ENCODE results near the gene DCK. TPM values are rescaled to one million over a fixed set of nuclear protein-coding genes. Genes with fewer than 3 reads are reported as not detected.
"Not testable (repeated sequence)": the region's sequence is repeated elsewhere in the genome, so short reads cannot be mapped to it uniquely, and the experiment has no call there.

The DCK gene
- total RNA-seq, 4 donors from 2014 or later, result 21.1 to 30.4 (median 24.9) TPM

GRCh38 chr4:71020611-71021010, 27.2 kb downstream of the DCK start:
- TF ChIP-seq POLR2A (IDR thresholded peaks at IDR 0.05) (no peak), CTCF (IDR thresholded peaks at IDR 0.05) (no peak)
- H3K4me3 ChIP-seq (ENCODE audit: low read depth, poor library complexity, severe bottlenecking), result no peak overlapping the region
- no peak for DNase-seq (ENCODE audit: low spot score in 2 of 2)
- intact Hi-C loops (cut with DNase I; ENCODE audit: low total_unique reads), result no loop called here
- 61 to 72% methylated on average over 1 of the region's 1 CpG for WGBS, 2 donors

- intact Hi-C loops (cut with DNase I; ENCODE audit: low total_unique reads), result no loop called here
- no peak for DNase-seq (ENCODE audit: low spot score in 2 of 2)
- 87 to 88% methylated on average over 3 of the region's 3 CpGs for WGBS, 2 donors
- no peak for TF ChIP-seq POLR2A (IDR thresholded peaks at IDR 0.05)
- H3K4me3 ChIP-seq (ENCODE audit: low read depth, poor library complexity, severe bottlenecking), result no peak overlapping the region
Measured at GRCh38 chr4:71025654-71026053, 32.2 kb downstream of the DCK start.

- intact Hi-C loops (cut with DNase I; ENCODE audit: low total_unique reads), result no loop called here
- TF ChIP-seq CTCF (IDR thresholded peaks at IDR 0.05) (no peak), POLR2A (IDR thresholded peaks at IDR 0.05) (no peak)
- H3K4me3 ChIP-seq (ENCODE audit: low read depth, poor library complexity, severe bottlenecking), result no peak overlapping the region
- DNase-seq (ENCODE audit: low spot score in 2 of 2), result no peak
- WGBS, 2 donors, result 53 to 61% methylated on average over 2 of the region's 2 CpGs
Measured at GRCh38 chr4:71026086-71026485, 32.6 kb downstream of the DCK start.

- TF ChIP-seq CTCF (IDR thresholded peaks at IDR 0.05) (no peak), POLR2A (IDR thresholded peaks at IDR 0.05) (no peak)
- WGBS, 2 donors, result 98% methylated on average over 1 of the region's 1 CpG
- intact Hi-C loops (cut with DNase I; ENCODE audit: low total_unique reads), result no loop called here
- DNase-seq (ENCODE audit: low spot score in 2 of 2), result no peak
- no peak overlapping the region for H3K4me3 ChIP-seq (ENCODE audit: low read depth, poor library complexity, severe bottlenecking)
Measured at GRCh38 chr4:71027611-71028010, 34.2 kb downstream of the DCK start.

GRCh38 chr4:71029504-71029903, 36.1 kb downstream of the DCK start:
- TF ChIP-seq POLR2A (IDR thresholded peaks at IDR 0.05) (no peak), CTCF (IDR thresholded peaks at IDR 0.05) (no peak)
- no peak for DNase-seq (ENCODE audit: low spot score in 2 of 2)
- WGBS, 2 donors, result 58 to 62% methylated on average over 1 of the region's 1 CpG
- H3K4me3 ChIP-seq (ENCODE audit: low read depth, poor library complexity, severe bottlenecking), result no peak overlapping the region
- intact Hi-C loops (cut with DNase I; ENCODE audit: low total_unique reads), result no loop called here

GRCh38 chr4:71032106-71032505, 38.7 kb downstream of the DCK start:
- H3K4me3 ChIP-seq (ENCODE audit: low read depth, poor library complexity, severe bottlenecking); DNase-seq (ENCODE audit: low spot score in 2 of 2); intact Hi-C loops (cut with DNase I; ENCODE audit: low total_unique reads): not testable (repeated sequence)
- 94 to 97% methylated on average over 9 of the region's 10 CpGs for WGBS, 2 donors

- no peak overlapping the region for H3K4me3 ChIP-seq (ENCODE audit: low read depth, poor library complexity, severe bottlenecking)
- no peak for DNase-seq (ENCODE audit: low spot score in 2 of 2)
- TF ChIP-seq CTCF (IDR thresholded peaks at IDR 0.05), result no peak
- no peak for TF ChIP-seq POLR2A (IDR thresholded peaks at IDR 0.05)
- WGBS, 2 donors, result 83 to 90% methylated on average over 3 to 4 of the region's 4 CpGs
- intact Hi-C loops (cut with DNase I; ENCODE audit: low total_unique reads), result no loop called here
Measured at GRCh38 chr4:71045256-71045655, 51.8 kb downstream of the DCK start.

All from lower leg skin (tissue), 4 donors.